ENCODE data around the gene ITGA8.
A peak's percentile ranks its signal among the peaks of the same experiment; 100 is the strongest.
"Not testable (repeated sequence)": the region's sequence is repeated elsewhere in the genome, so short reads cannot be mapped to it uniquely, and the experiment has no call there.

Gene ITGA8

GRCh38 chr10:15485027-15485426 lies 234.7 kb downstream of the ITGA8 start:
- peak; percentile 61 for DNase-seq

GRCh38 chr10:15484128-15484527 lies 235.6 kb downstream of the ITGA8 start:
- in situ Hi-C loops (cut with MboI; ENCODE audit: low pct_unique_long_range_greater_than_20kb, low sequenced_read_pairs), result no loop called here
- no peak for DNase-seq

More at GRCh38 chr10:15485027-15485426, 234.7 kb downstream of the ITGA8 start:
- in situ Hi-C loops (cut with MboI; ENCODE audit: low pct_unique_long_range_greater_than_20kb, low sequenced_read_pairs), result no loop called here

- no peak for DNase-seq
- in situ Hi-C loops (cut with MboI; ENCODE audit: low pct_unique_long_range_greater_than_20kb, low sequenced_read_pairs), result no loop called here
These were observed 236.3 kb downstream of the ITGA8 start for GRCh38 chr10:15483215-15484075.

- in situ Hi-C loops (cut with MboI; ENCODE audit: low pct_unique_long_range_greater_than_20kb, low sequenced_read_pairs), result no loop called here
These were observed 237.6 kb downstream of the ITGA8 start for GRCh38 chr10:15482156-15482555.

GRCh38 chr10:15478950-15479349 lies 240.8 kb downstream of the ITGA8 start:
- DNase-seq, result no peak
- in situ Hi-C loops (cut with MboI; ENCODE audit: low pct_unique_long_range_greater_than_20kb, low sequenced_read_pairs), result no loop called here

More at GRCh38 chr10:15482156-15482555, 237.6 kb downstream of the ITGA8 start:
- DNase-seq, result no peak

- in situ Hi-C loops (cut with MboI; ENCODE audit: low pct_unique_long_range_greater_than_20kb, low sequenced_read_pairs), result no loop called here
- DNase-seq, result no peak
These were observed 241.3 kb downstream of the ITGA8 start for GRCh38 chr10:15478429-15478828.

- DNase-seq, result no peak
- in situ Hi-C loops (cut with MboI; ENCODE audit: low pct_unique_long_range_greater_than_20kb, low sequenced_read_pairs), result no loop called here
These were observed 243.4 kb downstream of the ITGA8 start for GRCh38 chr10:15476337-15476736.

GRCh38 chr10:15475439-15475838 lies 244.3 kb downstream of the ITGA8 start:
- DNase-seq; in situ Hi-C loops (cut with MboI; ENCODE audit: low pct_unique_long_range_greater_than_20kb, low sequenced_read_pairs): not testable (repeated sequence)

GRCh38 chr10:15474671-15475070 lies 245.1 kb downstream of the ITGA8 start:
- no peak for DNase-seq
- in situ Hi-C loops (cut with MboI; ENCODE audit: low pct_unique_long_range_greater_than_20kb, low sequenced_read_pairs), result no loop called here

- in situ Hi-C loops (cut with MboI; ENCODE audit: low pct_unique_long_range_greater_than_20kb, low sequenced_read_pairs), result no loop called here
- no peak for DNase-seq
These were observed 246.3 kb downstream of the ITGA8 start for GRCh38 chr10:15473396-15473767.

- in situ Hi-C loops (cut with MboI; ENCODE audit: low pct_unique_long_range_greater_than_20kb, low sequenced_read_pairs), result no loop called here
- no peak for DNase-seq
These were observed 247.0 kb downstream of the ITGA8 start for GRCh38 chr10:15472431-15473395.

GRCh38 chr10:15472008-15472407 lies 247.7 kb downstream of the ITGA8 start:
- in situ Hi-C loops (cut with MboI; ENCODE audit: low pct_unique_long_range_greater_than_20kb, low sequenced_read_pairs), result no loop called here
- DNase-seq, result no peak

GRCh38 chr10:15469111-15469510 lies 250.6 kb downstream of the ITGA8 start:
- DNase-seq, result no peak
- in situ Hi-C loops (cut with MboI; ENCODE audit: low pct_unique_long_range_greater_than_20kb, low sequenced_read_pairs), result no loop called here

GRCh38 chr10:15464381-15464780 lies 255.3 kb downstream of the ITGA8 start:
- no peak for DNase-seq
- in situ Hi-C loops (cut with MboI; ENCODE audit: low pct_unique_long_range_greater_than_20kb, low sequenced_read_pairs), result no loop called here
